Dendritic cell treated with granulocyte-macrophage colony-stimulating factor and Interleukin-4, amounts not matched to agents 40 ng/mL and 50 ng/mL, for 4 days (primary cell): ENCODE data around the gene MLST8.

Experiments
- H3K27ac Mint-ChIP-seq: one replicate; pipeline ENCODE4 v1.8.0; 2022; ENCODE audit warnings: mild to moderate bottlenecking, mixed read lengths
- H3K27me3 Mint-ChIP-seq: one replicate; pipeline ENCODE4 v1.8.0; 2022; ENCODE audit warnings: mild to moderate bottlenecking, mixed read lengths
- H3K36me3 Mint-ChIP-seq: one replicate; pipeline ENCODE4 v1.8.0; 2022; ENCODE audit warnings: low read depth, mixed read lengths
- H3K4me1 Mint-ChIP-seq: one replicate; pipeline ENCODE4 v1.8.0; 2022; ENCODE audit warnings: low read depth, mixed read lengths
- H3K4me3 Mint-ChIP-seq: one replicate; pipeline ENCODE4 v1.8.0; 2022; ENCODE audit warnings: mild to moderate bottlenecking, moderate library complexity, mixed read lengths
- H3K9me3 Mint-ChIP-seq: one replicate; pipeline ENCODE4 v1.8.0; 2022; ENCODE audit warnings: mixed read lengths
- intact Hi-C: fragments of 100-400 bp; cut with micrococcal nuclease; formaldehyde crosslinking; loops from one replicate; pipeline ENCODE4 v1.15.0; 2022

Gene MLST8

GRCh38 chr16:2212362-2213324, 7.4 kb downstream of the MLST8 start:
- Mint-ChIP-seq H3K27me3 (no peaks in the 10 kb centered on the region), H3K4me1 (peaks cover 38% of the 10 kb centered on the region), H3K36me3 (peaks cover 62% of the 10 kb centered on the region), H3K9me3 (no peaks in the 10 kb centered on the region), H3K27ac (peak overlapping the region; percentile 82), H3K4me3 (peak overlapping the region; percentile 78)
- intact Hi-C loops: no loop called here

DNA sequence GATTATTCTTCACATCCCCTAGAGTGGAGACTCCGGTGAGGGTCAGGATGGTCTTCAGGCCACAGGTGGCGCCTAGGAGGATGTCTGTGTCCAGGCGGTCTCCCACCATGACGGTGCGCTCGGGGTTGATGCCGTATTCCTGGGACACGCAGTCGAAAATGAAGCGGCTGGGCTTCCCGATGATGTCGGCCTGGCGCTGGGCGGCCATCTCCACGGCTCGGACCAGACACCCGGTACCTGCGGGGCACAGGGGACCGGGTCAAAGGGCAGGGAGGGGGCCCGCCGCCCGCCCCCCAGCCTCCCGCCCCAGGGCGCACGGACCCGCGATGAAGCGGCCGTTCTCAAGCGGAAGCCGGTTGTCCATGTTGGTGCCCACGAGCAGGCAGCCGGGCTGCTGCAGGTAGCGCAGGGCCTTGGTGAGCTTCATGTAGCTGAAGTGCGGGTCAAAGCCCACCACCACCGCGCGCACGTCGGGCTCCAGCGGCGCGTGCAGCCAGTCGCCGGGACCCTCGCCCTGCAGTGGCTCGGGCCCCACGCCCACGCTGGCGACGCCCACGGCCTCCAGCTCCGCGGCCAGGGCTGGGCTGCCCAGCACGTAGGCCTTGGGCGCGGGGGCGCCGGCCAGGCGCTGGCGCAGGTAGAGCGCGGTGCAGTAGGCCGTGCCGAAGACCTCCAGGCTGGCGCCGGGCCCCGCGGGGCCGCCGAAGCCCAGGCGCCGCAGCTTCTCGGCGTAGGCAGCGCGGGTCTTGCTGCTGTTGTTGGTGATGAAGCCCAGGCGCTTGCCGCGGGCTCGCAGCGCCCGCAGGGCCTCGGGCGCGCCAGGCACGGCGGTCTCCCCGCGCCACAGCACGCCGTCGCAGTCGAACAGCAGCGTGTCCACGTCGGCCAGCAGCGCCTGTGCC, 8.8 kb downstream of the MLST8 start:
- Mint-ChIP-seq H3K27me3 (no peaks in the 10 kb centered on the region), H3K4me3 (peak overlapping the region; percentile 78), H3K9me3 (no peaks in the 10 kb centered on the region), H3K4me1 (peaks cover 36% of the 10 kb centered on the region), H3K27ac (peak overlapping the region; percentile 82), H3K36me3 (peaks cover 47% of the 10 kb centered on the region)
- intact Hi-C loops: loop anchor here (2.0 kb wide), 1 partner anchor 59 kb away; the partner anchor contains the start of gene TRAF7

- H3K4me3 Mint-ChIP-seq: peak within 1 kb of the TSS; percentile 78
- H3K27me3 Mint-ChIP-seq: no peaks in the 10 kb centered on the region
- intact Hi-C loops: loop anchor here (2.0 kb wide), 1 partner anchor 60 kb away; the partner anchor contains the start of gene TRAF7
- H3K9me3 Mint-ChIP-seq: no peaks in the 10 kb centered on the region
- peaks cover 42% of the 10 kb centered on the region for H3K36me3 Mint-ChIP-seq
- H3K27ac Mint-ChIP-seq: peak within 1 kb of the TSS; percentile 90
- H3K4me1 Mint-ChIP-seq: peaks cover 36% of the 10 kb centered on the region
These were observed 9.4 kb downstream of the MLST8 start, which contains the start of gene PGP for GRCh38 chr16:2214719-2214968. Gene PGP, minus strand, starts transcription at chr16:2214840. Its CDS starts 63 bp downstream, at chr16:2214777.

GRCh38 chr16:2216330-2216729, 11.1 kb downstream of the MLST8 start:
- peak overlapping the region; percentile 32 for H3K4me3 Mint-ChIP-seq
- no peaks in the 10 kb centered on the region for H3K9me3 Mint-ChIP-seq
- peaks cover 25% of the 10 kb centered on the region for H3K36me3 Mint-ChIP-seq
- intact Hi-C loops: no loop called here
- H3K27me3 Mint-ChIP-seq: no peaks in the 10 kb centered on the region
- H3K27ac Mint-ChIP-seq: peak overlapping the region; percentile 90
- peaks cover 29% of the 10 kb centered on the region for H3K4me1 Mint-ChIP-seq

GRCh38 chr16:2223221-2223941, 18.1 kb downstream of the MLST8 start, which contains the start of gene E4F1:
Gene E4F1, plus strand, starts transcription at chr16:2223591. Its CDS starts 23 bp downstream, at chr16:2223614.
- Mint-ChIP-seq H3K9me3 (no peaks in the 10 kb centered on the region), H3K27me3 (no peaks in the 10 kb centered on the region), H3K36me3 (peaks cover 28% of the 10 kb centered on the region), H3K4me1 (peaks cover 28% of the 10 kb centered on the region), H3K4me3 (peak within 1 kb of the TSS; percentile 84), H3K27ac (peak within 1 kb of the TSS; percentile 81)
- intact Hi-C loops: loop anchor here (1.0 kb wide), 3 partner anchors 8 to 28 kb away; partner anchors contain the start of genes ECI1 and MLST8

- Mint-ChIP-seq H3K27ac (peak overlapping the region; percentile 81), H3K4me3 (peak overlapping the region; percentile 84), H3K36me3 (peaks cover 34% of the 10 kb centered on the region), H3K9me3 (no peaks in the 10 kb centered on the region), H3K4me1 (peaks cover 28% of the 10 kb centered on the region), H3K27me3 (no peaks in the 10 kb centered on the region)
- intact Hi-C loops: loop anchor here (1.0 kb wide), 3 partner anchors 9 to 27 kb away; partner anchors contain the start of genes ECI1 and MLST8
These were observed 18.8 kb downstream of the MLST8 start for GRCh38 chr16:2223942-2224486.

DNA sequence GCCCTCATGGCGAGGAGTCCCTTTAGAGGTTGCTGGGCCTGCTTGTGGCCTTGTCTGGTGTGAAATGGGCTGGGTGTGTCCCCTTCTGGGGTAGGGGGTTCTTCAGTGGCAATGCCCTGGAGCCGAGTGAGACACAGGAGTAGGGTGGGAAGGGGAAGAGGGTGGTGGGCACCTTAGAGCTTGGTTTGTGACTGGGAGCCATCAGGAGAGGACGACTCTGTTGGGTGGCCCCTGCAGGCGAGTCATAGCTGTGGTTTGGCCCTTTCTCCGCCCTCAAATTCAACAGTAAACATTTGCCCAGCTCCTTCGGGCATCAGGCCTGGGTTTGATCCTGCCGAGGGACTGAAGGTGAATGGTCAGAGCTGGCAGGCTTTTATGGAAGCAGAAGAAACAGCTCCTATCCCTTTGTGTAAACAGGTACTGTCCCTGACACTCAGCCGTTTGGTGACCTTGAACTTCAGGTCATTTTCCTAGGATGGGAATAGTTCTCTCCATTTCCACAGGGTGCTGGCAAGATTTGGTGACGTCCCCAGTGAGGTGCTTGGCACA, 21.1 kb downstream of the MLST8 start:
- H3K27me3 Mint-ChIP-seq: no peaks in the 10 kb centered on the region
- no peaks in the 10 kb centered on the region for H3K9me3 Mint-ChIP-seq
- peaks cover 37% of the 10 kb centered on the region for H3K4me1 Mint-ChIP-seq
- peaks cover 57% of the 10 kb centered on the region for H3K36me3 Mint-ChIP-seq
- intact Hi-C loops: no loop called here
- no peak overlapping the region for H3K27ac Mint-ChIP-seq
- no peak overlapping the region for H3K4me3 Mint-ChIP-seq

GRCh38 chr16:2226918-2227317, 21.7 kb downstream of the MLST8 start:
- Mint-ChIP-seq H3K27ac (no peak overlapping the region), H3K4me3 (no peak overlapping the region), H3K9me3 (no peaks in the 10 kb centered on the region), H3K4me1 (peaks cover 37% of the 10 kb centered on the region), H3K36me3 (peaks cover 63% of the 10 kb centered on the region), H3K27me3 (no peaks in the 10 kb centered on the region)
- intact Hi-C loops: no loop called here

GRCh38 chr16:2228161-2228824, 23.0 kb downstream of the MLST8 start:
- Mint-ChIP-seq H3K27ac (no peak overlapping the region), H3K36me3 (peaks cover 77% of the 10 kb centered on the region), H3K9me3 (no peaks in the 10 kb centered on the region), H3K27me3 (no peaks in the 10 kb centered on the region), H3K4me1 (peaks cover 37% of the 10 kb centered on the region), H3K4me3 (no peak overlapping the region)
- intact Hi-C loops: no loop called here

DNA sequence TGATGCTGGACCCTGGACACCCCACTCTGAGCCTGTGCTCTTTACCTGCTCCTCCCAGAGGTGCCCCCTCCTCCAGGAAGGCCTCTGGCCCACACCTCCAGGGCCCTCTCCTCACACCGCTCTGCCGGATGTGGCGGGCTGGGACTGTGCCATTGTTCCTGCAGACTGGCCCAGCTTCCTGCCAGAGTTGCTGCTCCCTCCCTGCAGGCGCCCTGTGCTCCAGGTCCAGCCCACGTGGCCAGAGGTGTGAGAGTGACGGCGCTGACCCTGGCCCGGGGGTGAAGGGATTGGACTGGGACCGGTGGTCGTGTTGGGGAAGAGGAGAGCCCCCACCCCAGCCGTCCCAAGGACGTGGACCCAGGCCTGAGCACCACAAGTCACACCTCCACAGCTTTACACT, 23.8 kb downstream of the MLST8 start:
- Mint-ChIP-seq H3K36me3 (peaks cover 80% of the 10 kb centered on the region), H3K4me1 (peaks cover 36% of the 10 kb centered on the region), H3K4me3 (no peak overlapping the region), H3K9me3 (no peaks in the 10 kb centered on the region), H3K27me3 (no peaks in the 10 kb centered on the region), H3K27ac (no peak overlapping the region)
- intact Hi-C loops: no loop called here

DNA sequence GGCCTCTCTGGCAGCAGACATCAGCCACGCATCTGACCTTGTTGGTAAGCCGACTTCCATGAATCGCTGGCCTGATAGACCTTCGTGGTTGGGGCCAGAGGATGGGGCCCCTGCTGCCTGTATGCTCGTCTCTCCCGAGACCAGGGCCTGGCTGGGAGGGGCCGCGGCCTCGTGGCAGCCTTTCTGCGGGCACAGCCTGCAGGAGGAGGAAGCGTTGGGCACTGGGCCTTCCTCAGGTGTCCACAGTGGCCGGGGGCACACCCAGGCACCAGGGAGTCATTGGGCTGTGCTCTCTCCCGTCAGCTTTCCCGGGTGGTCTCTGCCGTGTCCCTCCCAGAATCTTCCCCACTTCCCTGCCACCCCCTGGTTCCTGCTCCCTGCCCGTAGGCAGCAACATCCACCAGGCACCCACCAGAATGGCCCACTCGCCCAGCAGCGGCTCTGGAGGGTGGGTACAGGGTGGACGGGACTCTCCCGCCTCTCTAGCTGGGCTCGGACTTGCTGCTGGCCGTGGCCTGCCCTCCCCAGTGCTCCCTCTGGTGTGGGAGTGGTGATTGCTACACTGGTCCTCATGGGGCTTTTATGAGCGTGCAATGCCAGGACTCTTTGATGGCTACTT, 24.5 kb downstream of the MLST8 start:
- Mint-ChIP-seq H3K4me1 (peaks cover 30% of the 10 kb centered on the region), H3K36me3 (peaks cover 85% of the 10 kb centered on the region), H3K9me3 (no peaks in the 10 kb centered on the region), H3K4me3 (no peak overlapping the region), H3K27me3 (peaks cover 6% of the 10 kb centered on the region), H3K27ac (peak overlapping the region; percentile 17)
- intact Hi-C loops: no loop called here

- Mint-ChIP-seq H3K36me3 (peaks cover 91% of the 10 kb centered on the region), H3K27ac (peak overlapping the region; percentile 17), H3K4me3 (no peak overlapping the region), H3K9me3 (no peaks in the 10 kb centered on the region), H3K4me1 (peaks cover 25% of the 10 kb centered on the region), H3K27me3 (peaks cover 12% of the 10 kb centered on the region)
- intact Hi-C loops: no loop called here
These were observed 25.1 kb downstream of the MLST8 start for GRCh38 chr16:2230376-2230775.
